NCI-H2171 (cell line): ENCODE data around the gene AGA.

ENCODE experiments used
- DNase-seq: peaks from one replicate; lab custom pipeline; 2025; lab: John Stamatoyannopoulos, UW

The AGA gene

DNA sequence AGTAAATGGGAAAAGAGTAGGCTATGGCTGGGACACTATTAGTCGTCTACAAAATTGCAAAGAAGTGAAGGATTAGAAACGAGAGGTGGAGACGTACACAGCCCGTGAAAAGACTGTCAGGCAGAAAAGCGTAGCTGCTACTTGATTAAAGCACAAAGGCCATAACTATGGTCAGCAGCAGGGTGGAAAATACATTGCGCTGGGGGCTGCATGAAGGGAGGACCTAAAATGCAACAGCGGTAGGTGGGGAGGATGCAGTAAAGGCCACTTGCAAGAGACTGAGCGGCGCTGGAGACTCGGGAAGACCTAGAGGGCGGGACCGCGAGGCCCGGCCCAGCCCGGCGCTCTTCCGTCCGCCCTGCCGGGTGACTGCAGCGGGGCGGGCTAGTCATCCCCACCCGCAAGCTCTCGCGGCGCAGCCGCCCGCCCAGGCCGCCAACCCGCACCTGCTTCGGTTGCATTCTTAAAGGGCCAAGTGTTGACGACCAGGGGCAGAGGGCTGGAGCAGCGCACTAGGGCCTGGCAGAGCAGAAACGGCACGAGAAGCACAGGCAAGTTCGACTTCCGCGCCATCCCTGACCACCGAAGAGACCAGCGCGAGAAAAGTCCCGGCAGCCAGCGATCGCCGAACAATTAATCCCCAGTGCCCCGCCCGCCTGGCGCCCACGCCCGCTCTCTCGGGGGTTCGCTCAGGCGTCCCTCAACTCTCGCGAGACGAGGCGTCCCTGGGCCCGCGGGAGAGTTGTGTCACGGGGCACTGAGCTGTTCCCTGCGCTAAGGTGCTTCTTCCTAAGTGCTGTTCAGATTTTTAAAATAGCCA lies at the start of gene AGA:
Gene AGA (minus strand): TSS at position 635 of the 820 bp plus-strand sequence. CDS start 62 bp downstream, at position 573.
- DNase-seq: peak; percentile 78

DNA sequence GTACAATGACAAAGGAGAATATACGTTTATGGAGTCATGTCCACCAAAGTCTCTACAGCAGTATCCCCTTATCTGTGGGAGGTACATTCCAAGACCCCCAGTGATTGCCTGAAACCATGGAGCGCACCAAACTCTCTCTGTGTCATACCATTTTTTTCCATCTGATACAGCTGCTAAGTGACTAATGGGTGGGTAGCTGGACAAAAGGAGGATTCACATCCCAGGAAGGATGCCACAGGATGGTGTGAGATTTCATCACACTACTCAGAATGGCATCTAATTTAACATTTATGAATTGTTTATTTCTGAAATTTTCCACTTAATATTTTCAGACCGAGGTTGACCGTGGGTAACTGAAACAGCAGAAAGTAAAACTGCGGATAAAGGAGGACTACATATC lies 49.8 kb upstream of the AGA start:
- no peak for DNase-seq

DNA sequence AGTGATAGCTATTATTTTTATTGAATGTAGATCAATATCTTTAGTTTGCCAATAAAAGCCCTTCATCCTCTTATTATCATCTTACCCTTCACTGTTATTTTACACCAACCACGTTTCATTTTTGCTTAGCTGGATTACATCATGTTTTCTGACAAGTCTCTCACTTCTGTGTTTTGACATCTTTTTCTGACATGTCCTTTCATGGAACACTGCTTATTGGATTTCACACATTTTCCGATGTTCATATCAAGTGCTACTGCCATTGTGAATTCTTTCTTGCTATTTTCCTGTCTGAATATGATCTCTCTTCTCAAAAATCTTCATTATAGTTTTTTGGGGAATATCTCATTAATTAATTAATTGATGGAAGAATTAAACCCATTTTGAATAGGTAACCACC lies 48.5 kb upstream of the AGA start:
- no peak for DNase-seq

DNA sequence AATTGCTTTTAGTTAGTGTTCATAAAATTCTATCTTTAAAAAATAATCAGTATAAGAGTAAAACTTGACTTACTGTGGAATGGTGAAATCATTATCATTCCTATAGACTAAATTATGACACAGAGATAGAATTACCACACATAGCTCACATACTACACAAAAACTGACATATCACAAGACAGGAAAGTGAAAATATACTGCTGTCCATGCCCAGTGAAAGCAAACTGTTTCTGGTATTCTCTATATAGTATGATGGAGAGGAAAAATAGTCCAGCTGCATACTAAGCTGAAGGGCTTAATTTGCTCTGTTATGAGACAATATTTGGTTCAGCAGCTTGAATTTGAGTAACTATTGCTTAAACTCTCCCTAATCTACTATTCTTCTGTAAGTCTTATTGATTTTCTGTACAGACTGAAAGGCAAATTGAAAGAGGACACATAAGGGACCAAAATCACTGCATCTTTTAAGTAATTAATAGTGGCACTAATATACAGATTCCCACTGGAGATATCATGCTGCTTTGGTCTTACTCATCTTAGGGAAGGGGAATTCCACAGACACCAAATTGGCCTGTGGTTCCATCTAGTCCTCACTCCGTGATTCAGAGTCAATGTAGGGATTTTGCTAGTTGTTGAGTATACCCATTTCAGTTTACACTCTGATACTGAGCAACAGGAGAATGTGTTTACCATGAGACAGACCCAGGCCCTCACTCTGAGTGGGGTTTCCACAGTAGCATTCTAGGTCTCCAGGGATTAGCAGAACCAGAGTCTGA lies 47.4 kb upstream of the AGA start:
- DNase-seq: no peak

DNA sequence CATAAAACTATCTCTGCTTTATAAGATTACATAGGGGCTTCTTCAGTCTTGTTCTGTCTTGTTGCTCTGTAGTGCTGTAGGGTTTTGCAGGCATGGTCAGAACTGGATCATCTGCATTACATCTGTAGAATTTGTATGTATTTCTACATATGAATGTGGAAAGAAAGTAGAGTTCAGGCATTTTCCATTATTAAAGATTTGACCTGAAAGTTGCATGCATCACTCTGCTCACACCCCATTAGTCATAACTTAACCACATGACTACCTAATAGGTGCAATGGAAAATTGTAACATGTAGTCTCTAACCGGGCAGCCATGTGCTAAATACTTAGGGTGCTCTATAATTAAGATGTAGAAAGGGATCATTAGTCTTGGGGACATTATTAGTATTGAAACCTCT lies 45.7 kb upstream of the AGA start:
- DNase-seq: no peak

DNA sequence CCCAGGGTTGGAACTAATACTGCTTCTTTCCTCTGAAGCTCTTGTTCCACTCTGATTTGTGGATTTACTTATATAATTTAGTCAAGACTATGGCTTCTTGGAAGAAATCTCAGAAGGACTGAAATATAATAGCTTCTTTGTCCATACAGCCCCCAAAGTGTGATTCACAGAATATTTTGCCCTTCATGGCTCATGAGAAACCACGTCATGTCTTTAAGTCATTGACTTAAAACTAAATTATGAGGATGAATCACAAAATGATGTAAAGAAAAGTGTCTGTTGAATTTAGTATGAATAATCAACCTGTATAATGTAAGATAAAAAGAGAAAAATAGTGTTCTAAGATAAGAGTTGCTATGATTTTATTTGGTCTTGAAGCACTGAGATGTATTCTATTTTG lies 43.3 kb upstream of the AGA start:
- no peak for DNase-seq

DNA sequence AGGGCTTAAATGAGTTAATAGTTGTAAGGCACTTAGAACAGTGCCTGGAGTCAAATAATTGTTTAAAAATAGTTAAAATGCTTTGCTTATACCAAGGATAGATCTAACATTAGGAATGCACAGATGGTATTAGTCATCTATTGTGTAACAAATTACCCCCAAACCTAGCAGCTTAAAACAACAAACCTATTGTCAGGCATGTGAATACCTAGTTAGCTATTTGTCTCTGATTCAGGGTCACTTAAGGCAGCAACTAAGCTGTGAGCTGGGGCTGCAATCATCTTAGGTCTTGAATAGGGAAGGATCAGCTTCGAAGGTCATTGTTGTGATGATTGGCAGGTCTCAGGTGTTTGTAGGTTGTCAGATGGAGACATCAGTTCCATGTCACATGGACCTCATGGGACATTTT lies 42.4 kb upstream of the AGA start:
- DNase-seq: no peak

DNA sequence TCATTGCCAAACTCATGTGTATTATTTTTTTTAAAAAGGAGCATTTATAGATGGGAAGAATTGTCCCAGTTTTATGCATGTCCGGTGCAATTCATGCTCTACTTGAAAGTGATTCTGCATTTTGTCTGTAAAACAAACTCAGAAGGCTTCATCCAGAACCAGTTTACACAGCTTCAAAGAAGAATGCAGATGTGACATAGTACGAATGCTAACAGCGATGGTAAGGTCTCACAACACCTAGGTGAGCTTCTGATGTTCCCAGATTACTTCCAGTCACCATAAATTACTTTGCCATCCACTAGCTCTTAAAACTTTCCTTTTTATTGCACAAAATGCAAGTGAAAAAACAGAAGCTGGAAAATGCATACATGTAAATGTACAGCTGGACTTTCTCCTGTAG lies 41.5 kb upstream of the AGA start:
- no peak for DNase-seq

DNA sequence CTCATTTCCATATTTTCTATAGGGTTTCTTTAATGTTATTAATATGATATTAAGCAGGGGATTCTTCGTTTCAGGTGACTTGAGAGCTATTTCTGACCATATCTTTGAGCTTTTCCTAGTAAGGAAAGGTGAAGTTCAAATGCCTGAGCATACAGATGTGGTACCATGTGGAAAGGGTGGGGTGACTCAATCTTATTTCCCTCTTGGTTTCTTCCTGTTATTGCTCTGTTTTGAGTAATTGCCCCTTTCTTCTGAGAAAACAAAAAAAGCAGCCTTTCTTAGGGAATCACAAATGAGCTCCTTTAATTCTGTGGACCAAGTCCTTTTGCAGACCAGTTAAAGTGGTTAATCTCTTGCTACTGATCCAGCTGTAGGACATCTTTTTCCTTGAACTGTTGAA lies 41.0 kb upstream of the AGA start:
- DNase-seq: no peak

DNA sequence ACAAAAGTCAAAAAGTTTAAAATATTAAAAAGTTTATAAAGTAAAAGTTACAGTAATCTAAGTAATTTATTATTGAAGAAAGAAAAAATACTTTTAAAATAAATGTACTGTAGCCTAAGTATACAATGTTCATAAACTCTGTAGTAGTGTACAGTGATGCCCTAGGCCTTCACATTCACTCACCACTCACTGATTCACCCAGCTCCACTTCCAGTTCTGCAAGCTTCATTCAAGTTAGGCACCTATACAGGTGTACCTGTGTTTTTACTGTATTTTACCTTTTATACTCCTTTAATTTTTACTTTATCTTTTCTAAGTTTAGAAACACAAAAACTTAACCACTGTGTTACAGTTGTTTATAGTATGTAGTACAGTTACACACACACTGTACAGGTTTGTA lies 40.1 kb upstream of the AGA start:
- no peak for DNase-seq

DNA sequence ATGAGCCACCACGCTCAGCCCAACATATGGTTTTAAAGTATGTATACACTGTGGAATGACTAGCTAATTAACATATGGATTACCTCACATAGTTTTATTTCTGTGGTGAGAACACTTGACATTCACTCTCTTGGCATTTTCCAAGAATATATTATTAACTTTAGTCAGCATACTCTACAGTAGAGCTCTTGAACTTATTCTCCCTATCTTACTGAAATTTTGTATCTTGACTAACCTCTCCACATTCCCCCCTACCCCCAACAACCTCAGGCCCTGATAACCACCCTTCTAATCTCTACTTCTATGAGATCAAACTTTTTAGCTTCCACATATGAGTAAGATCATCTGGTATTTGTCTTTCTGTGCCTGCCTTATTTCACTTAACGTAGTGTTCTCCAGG lies 38.6 kb upstream of the AGA start:
- no peak for DNase-seq

DNA sequence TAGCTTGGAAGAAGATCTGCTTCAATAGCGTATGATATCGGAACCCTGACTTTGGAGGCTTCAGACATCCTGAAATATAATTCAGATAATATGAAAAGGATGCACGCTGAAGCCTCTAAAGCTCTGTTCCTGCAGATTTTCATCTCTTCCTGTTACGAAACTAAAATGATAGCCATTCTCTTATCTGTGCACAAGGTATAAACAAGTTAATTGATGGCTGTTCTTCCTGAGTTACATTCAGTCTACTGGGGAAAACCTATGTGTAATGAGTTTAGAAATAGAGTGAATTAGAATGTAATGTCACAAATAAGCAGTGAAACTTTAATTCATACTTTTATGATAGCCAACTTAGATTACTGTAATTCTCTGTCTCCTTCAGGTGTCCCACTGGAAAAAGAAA lies 36.8 kb upstream of the AGA start:
- no peak for DNase-seq

DNA sequence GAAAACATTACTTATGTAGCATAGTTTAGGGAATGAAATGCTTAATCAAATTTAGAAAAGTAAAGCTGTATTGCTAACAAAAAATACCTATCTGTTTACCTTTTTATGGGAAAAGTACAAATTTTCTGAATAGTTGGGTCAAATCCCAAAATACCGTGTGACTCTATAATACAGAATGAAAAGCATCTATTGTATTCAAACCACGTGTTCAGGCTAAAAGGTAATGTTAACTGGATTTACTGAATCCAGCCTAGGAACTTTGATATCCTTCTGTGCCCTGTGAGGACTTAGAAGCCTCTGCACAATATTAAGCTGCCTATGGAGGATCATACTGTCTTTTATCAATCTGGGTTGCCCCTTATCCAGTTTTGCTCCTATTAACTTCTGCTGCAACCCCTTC lies 36.3 kb upstream of the AGA start:
- DNase-seq: no peak

DNA sequence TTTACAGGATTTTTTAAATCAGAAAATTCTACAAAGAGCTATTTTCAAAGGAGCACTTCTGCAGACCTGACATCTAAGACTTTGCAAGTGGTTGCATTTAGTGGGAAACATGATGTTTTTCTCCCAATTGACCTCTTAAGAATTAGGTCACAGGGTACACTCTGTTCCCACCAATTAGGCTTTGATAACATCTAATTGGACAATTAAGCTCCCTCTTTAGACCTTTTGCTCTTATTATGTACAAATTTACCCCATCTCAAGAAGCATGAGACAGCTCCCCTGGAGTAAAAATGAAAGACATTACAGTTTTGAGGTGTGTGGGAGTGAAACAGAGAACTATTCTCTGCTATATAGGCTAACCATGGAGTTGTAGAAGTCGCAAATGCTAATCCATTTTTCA lies 31.8 kb upstream of the AGA start:
- no peak for DNase-seq

DNA sequence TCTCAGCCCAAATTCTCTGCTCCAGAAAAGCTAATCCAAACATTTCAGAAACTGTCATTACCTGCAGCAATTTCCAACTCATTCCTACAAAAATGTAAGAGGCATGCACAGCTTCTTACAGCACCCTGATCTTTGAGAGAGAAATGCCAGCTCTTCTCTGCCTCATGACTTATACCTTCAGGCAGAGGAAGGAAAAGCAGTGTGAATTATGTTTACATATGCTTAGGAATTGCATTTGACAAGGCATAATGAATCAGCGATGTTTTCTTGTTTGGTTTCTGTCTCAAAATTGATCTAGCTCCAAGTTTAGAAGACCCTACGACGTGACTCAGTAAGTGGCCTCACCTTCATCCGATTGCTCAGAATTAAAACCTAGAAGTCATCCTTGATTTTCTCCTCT lies 21.8 kb upstream of the AGA start:
- no peak for DNase-seq

DNA sequence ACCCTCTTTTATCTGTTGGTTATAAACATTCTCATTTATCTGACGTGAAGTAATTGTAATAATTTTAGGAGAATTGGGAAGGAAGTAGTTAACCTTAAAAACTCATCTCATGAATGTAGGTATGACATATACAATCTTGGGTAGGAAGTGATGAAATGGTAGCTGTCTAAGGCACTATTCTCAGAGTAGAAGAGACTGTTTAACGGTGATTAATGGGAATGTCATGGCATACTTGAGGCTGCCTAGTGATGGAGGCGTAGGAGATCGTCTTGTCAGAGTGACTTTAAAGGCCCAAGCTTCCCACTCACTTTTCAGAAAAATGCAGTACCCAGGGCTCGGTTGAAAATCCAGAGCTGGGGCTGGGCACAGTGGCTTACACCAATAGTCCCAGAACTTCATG lies 19.4 kb upstream of the AGA start:
- DNase-seq: no peak

DNA sequence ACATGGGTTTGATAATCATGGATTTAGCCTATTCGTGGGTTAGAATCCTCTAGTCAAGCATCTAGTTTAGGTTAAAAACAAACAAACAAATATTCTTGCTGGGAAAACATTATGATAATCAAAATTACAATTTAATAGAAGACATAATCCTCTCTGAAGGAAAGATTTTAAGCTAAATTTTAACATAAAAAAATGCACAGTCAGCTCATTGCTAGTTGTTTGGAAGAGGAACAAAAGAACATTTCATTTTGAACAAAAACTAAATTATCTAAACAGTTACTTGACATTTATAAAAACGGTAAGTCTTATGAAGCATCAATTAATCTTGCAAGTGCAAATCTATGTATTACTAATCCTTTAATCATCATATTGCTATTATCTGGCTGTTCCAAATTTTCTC lies 18.2 kb upstream of the AGA start:
- DNase-seq: no peak

DNA sequence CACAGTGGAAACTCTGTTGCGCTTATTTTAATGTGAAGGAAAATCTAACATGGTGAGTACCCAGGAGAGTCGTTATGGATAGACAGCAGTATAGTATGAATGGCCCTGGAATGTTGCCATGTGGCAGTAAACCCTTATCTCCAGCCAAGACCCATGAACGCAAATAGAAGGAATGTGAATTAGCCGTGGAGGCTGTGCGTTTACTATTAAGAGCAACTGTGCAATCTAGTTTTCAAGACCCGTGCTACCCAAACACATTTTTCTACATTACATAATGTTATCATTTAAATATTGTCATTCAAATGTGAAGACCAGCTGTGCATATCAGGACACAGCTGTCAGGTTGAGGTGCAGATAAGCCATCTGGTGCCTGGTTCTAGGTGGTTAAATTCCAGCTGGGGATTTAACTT lies 13.3 kb upstream of the AGA start:
- DNase-seq: no peak

DNA sequence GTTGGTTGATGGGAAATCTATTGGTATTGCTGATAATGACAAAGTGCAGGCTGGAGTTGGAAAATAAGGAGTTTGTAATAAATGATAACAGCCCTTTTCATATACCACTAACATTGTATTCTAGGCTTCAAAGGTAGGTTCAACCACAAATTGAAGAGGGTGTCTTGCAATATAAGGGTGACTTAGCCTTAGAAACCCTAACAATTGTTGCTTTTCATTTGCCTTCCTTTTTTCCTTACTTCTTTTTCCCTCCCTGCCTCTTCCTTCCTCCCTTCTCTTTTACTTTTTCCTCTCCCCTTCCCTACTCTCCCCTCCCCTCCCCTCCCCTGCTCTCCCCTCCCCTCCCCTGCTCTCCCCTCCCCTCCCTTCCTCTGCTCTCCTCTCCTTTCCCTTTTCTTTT lies 10.9 kb upstream of the AGA start:
- no peak for DNase-seq

DNA sequence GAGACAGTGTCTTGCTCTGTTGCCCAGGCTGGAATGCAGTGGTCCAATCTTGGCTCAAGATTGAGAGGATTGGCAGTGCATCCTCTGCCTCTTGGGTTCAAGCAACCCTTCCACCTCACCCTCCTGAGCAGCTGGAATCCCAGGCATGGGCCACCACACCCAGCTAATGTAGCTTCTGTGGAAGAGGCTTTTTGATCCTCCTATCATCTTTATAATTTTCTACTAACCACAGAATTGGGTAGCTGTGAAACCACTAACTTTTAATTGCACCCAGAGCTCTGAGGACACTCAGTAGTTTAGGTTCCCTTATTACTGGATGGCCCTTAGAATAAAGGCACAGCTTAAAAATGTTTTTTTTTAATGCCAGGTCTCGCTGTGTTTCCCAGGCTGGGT lies 8.9 kb upstream of the AGA start:
- DNase-seq: no peak

DNA sequence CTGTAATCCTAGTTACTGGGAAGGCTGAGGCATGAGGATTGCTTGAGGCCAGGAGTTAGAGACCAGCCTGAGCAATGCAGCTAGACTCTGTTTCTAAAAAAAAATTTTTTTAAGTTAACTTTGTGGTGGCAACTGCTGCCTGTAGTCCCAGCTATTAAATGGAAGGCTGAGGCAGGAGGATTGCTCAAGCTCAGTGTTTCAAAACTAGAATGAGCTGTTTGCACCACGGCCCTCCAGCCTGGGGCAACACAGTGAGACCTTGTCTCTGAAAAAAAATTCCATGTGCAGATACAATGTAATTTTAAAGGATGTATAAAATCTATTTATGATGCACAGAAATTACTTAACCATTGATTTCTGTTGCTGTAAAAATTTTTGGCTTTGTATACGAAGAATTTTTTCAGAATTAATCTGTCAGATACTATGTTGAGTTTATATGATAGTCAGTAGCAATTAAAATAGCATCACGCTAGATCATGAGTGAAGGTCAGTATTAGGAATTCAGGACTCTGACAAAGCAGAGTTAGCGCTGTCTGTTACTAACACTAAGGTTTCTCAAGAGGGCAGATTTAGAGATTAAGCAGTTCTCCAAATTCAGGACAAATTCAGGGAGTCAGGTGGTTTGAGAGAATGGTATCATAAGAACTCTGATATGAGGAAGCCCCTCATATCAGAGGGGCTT lies 8.3 kb upstream of the AGA start:
- DNase-seq: no peak

DNA sequence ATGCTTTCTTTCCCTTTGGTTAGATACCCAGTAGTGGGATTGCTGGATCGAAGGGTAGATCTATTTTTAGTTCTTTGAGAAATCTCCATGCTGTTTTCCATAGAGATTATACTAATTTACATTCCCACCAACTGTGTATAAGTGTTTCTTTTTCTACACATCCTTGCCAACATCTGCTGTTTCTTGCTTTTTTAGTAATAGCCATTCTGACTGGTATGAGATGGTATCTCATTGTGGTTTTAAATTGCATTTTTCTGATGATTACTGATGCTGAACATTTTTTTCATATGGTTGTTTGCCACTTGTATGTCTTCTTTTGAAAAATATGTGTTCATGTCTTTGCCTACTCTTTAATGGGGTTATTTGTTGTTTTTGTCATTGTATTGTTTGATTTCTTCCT lies 6.6 kb upstream of the AGA start:
- no peak for DNase-seq

DNA sequence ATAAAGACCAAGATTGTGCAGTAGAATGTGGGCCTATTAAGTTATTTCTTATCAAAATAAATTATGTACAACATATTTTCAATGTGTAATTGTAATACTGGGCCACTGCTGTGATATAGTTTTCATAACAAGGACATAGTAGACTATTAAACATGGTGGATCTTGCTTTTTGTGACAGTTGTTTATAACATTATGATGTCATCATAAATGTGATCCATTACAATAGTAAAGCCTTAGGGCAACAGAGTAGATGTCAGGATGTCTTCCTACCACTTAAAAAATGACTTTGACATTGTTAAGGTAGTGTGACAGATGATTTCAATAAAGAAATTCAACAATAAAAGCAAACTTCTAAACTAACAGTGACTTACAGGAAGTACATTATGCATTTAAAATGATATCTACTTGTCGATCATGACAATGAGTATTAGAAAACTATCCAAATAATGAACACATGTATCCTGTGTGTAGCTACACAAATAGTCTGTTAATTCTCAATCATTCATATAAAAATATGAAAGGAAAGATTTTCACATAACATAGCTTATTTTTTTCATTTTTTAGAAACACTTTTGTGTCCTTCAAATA lies 5.3 kb upstream of the AGA start:
- no peak for DNase-seq
